HCT116 (cell line): Measurements from ENCODE around the gene EVI5. TPM values are rescaled to one million over a fixed set of nuclear protein-coding genes. Genes with fewer than 3 reads are reported as not detected.

Experiments
- ATAC-seq: fragments of 200-7000 bp; cut with Tn5 transposase; 2 replicates; pipeline ENCODE4 v1.9.1; 2020; ENCODE audit warnings: mild to moderate bottlenecking, moderate library complexity
- BruUV-seq: library from RNA; stranded (reverse); fragments of 400-500 nt; replicated peaks from 2 replicates; lab custom pipeline; 2021; lab: Mats Ljungman, UMichigan
- CTCF ChIA-PET: fragments of 300-600 bp; sonication (Branson Sonifier 250); formaldehyde crosslinking; loops from one replicate; lab custom pipeline; 2021; ENCODE audit warnings: antibody characterized with exemption; lab: Charles Lee
- POLR2A ChIA-PET: fragments of 300-600, 350-600 bp; sonication (Branson Sonifier 250); formaldehyde crosslinking; loops from one replicate; lab custom pipeline; 2021; ENCODE audit warnings: antibody characterized with exemption; lab: Charles Lee
- RAD21 ChIA-PET, 2 experiments: fragments of 300-600 bp; sonication (Branson Sonifier 250); formaldehyde crosslinking; loops; one replicate each; lab custom pipeline; 2023; ENCODE audit warnings: low total read pairs in 2 of 2; ENCODE audit not compliant: uncharacterized antibody in 2 of 2, unreplicated experiment in 2 of 2, low non-redundant PET in 1 of 2; lab: Charles Lee
- DNase-seq: peaks from one replicate; pipeline ENCODE4 v3.0.0-alpha.2; 2010; ENCODE audit warnings: low read depth, low spot score
- H2AFZ ChIP-seq: fragments of 200-600 bp; shearing (Covaris generic), sonication (generic); 2 replicates; pipeline ENCODE4 v1.6.1; 2017; ENCODE audit warnings: low read depth, mixed run types, mixed read lengths, antibody characterized with exemption, low read length; ENCODE audit not compliant: poor library complexity, severe bottlenecking
- H3K27ac ChIP-seq: 2 replicates; pipeline ENCODE4 v1.5.1; 2012; ENCODE audit warnings: low read depth, low read length
- H3K27me3 ChIP-seq: fragments of 200-600 bp; sonication (generic); 2 replicates; pipeline ENCODE4 v1.6.1; 2016; ENCODE audit warnings: mixed run types, low read length, mixed read lengths; ENCODE audit not compliant: insufficient read depth
- H3K36me3 ChIP-seq, 2 experiments: fragments of 200-500 bp in 1 of 2; fragments of 200-600 bp in 1 of 2; sonication (Bioruptor generic) in 1 of 2; sonication (generic) in 1 of 2; 2 replicates each; pipeline versions ENCODE4 v1.5.1 to v1.6.1; 2014 to 2016; ENCODE audit warnings: low read length in 2 of 2, inconsistent platforms in 1 of 2, mixed read lengths in 1 of 2, mixed run types in 1 of 2; ENCODE audit not compliant: insufficient read depth in 2 of 2, control insufficient read depth in 1 of 2
- H3K4me1 ChIP-seq, 2 experiments: fragments of 200-600 bp in 1 of 2; sonication (generic) in 1 of 2; 2 replicates each; pipeline versions ENCODE4 v1.5.1 to v1.6.1; 2012 to 2017; ENCODE audit warnings: low read length in 2 of 2, inconsistent platforms in 1 of 2, mild to moderate bottlenecking in 1 of 2, mixed read lengths in 1 of 2, mixed run types in 1 of 2, moderate library complexity in 1 of 2; ENCODE audit not compliant: insufficient read depth in 2 of 2, control insufficient read depth in 1 of 2
- H3K4me2 ChIP-seq: fragments of 200-600 bp; sonication (generic); 2 replicates; pipeline ENCODE4 v1.6.1; 2017; ENCODE audit warnings: mixed run types, low read length, mixed read lengths
- H3K4me3 ChIP-seq, 2 experiments: fragments of 200-600 bp in 1 of 2; sonication (generic) in 1 of 2; replicated peaks in 1 of 2; 2 replicates each; pipeline ENCODE4 v1.5.1; 2011 to 2016; ENCODE audit warnings: low read length in 2 of 2, control low read depth in 1 of 2, low read depth in 1 of 2, mild to moderate bottlenecking in 1 of 2, mixed read lengths in 1 of 2, mixed run types in 1 of 2
- H3K79me2 ChIP-seq: fragments of 200-600 bp; sonication (generic); 2 replicates; pipeline ENCODE4 v1.6.1; 2017; ENCODE audit warnings: mild to moderate bottlenecking, mixed run types, low read length, moderate library complexity, mixed read lengths; ENCODE audit not compliant: insufficient read depth
- H3K9ac ChIP-seq: fragments of 200-600 bp; sonication (generic); 2 replicates; pipeline ENCODE4 v1.6.1; 2016; ENCODE audit warnings: low read length, mixed read lengths
- H3K9me2 ChIP-seq: fragments of 200-600 bp; sonication (generic), shearing (Covaris generic); 2 replicates; pipeline ENCODE4 v1.6.1; 2017; ENCODE audit warnings: mixed run types, mild to moderate bottlenecking, moderate library complexity; ENCODE audit not compliant: insufficient read depth
- H3K9me3 ChIP-seq, 2 experiments: fragments of 200-500 bp in 1 of 2; fragments of 200-600 bp in 1 of 2; sonication (Bioruptor generic) in 1 of 2; sonication (generic) in 1 of 2; 2 replicates each; pipeline ENCODE4 v1.6.1; 2014 to 2017; ENCODE audit warnings: low read length in 2 of 2, mixed read lengths in 2 of 2, inconsistent platforms in 1 of 2, low read depth in 1 of 2, mild to moderate bottlenecking in 1 of 2, mixed run types in 1 of 2, moderate library complexity in 1 of 2; ENCODE audit not compliant: control insufficient read depth in 1 of 2, insufficient read depth in 1 of 2
- H4K20me1 ChIP-seq: fragments of 200-600 bp; sonication (generic), shearing (Covaris generic); 2 replicates; pipeline ENCODE4 v1.6.1; 2017; ENCODE audit warnings: mixed run types, mild to moderate bottlenecking, moderate library complexity; ENCODE audit not compliant: insufficient read depth
- CBX3 ChIP-seq: IDR thresholded peaks from 2 replicates; pipeline ENCODE4 v1.6.1; 2012; ENCODE audit warnings: low read depth
- CEBPB ChIP-seq: IDR thresholded peaks from 2 replicates; pipeline ENCODE4 v1.6.1; 2012; ENCODE audit warnings: low read depth
- CTCF ChIP-seq, 3 experiments: fragments of 200-600 bp in 1 of 3; sonication (generic) in 1 of 3; IDR thresholded peaks in 2 of 3; conservative IDR thresholded peaks in 1 of 3; 2 replicates each; pipeline ENCODE4 v1.5.1; 2012 to 2017; ENCODE audit warnings: low read depth in 2 of 3, low read length in 2 of 3, antibody characterized with exemption in 1 of 3, borderline replicate concordance in 1 of 3, control low read depth in 1 of 3, mild to moderate bottlenecking in 1 of 3, mixed read lengths in 1 of 3, mixed run types in 1 of 3, moderate library complexity in 1 of 3; ENCODE audit not compliant: insufficient read depth in 1 of 3
- EGR1 ChIP-seq: IDR thresholded peaks from 2 replicates; pipeline ENCODE4 v1.6.1; 2012; ENCODE audit warnings: low read depth
- ELF1 ChIP-seq: IDR thresholded peaks from 2 replicates; pipeline ENCODE4 v1.6.1; 2012; ENCODE audit warnings: low read depth, borderline replicate concordance
- EZH2 ChIP-seq: fragments of 200-600 bp; sonication (generic); IDR thresholded peaks from 2 replicates; pipeline ENCODE4 v1.6.1; 2017; ENCODE audit warnings: antibody characterized with exemption, mixed run types
- EZH2phosphoT487 ChIP-seq: fragments of 200-600 bp; IDR thresholded peaks from 2 replicates; pipeline ENCODE4 v1.6.1; 2018; ENCODE audit warnings: antibody characterized with exemption, borderline replicate concordance
- FOSL1 ChIP-seq: IDR thresholded peaks from 2 replicates; pipeline ENCODE4 v1.6.1; 2012; ENCODE audit warnings: low read depth
- JUND ChIP-seq: IDR thresholded peaks from 2 replicates; pipeline ENCODE4 v1.6.1; 2012
- MAX ChIP-seq: IDR thresholded peaks from 2 replicates; pipeline ENCODE4 v1.6.1; 2012
- POLR2AphosphoS5 ChIP-seq: IDR thresholded peaks from 2 replicates; pipeline ENCODE4 v1.6.1; 2011; ENCODE audit warnings: mild to moderate bottlenecking, low read depth, low read length, moderate library complexity
- SIN3A ChIP-seq: IDR thresholded peaks from 2 replicates; pipeline ENCODE4 v1.6.1; 2012; ENCODE audit warnings: low read depth
- SP1 ChIP-seq: IDR thresholded peaks from 2 replicates; pipeline ENCODE4 v1.6.1; 2012; ENCODE audit warnings: low read depth
- SRF ChIP-seq: IDR thresholded peaks from 2 replicates; pipeline ENCODE4 v1.6.1; 2012; ENCODE audit warnings: low read depth
- YY1 ChIP-seq: IDR thresholded peaks from 2 replicates; pipeline ENCODE4 v1.6.1; 2011; ENCODE audit warnings: low read length, low read depth, moderate library complexity, mild to moderate bottlenecking; ENCODE audit not compliant: insufficient replicate concordance; ENCODE audit errors: extremely low read depth
- ZFX ChIP-seq: fragments of 450-650 bp; IDR thresholded peaks from 2 replicates; pipeline ENCODE4 v1.6.1; 2017
- intact Hi-C: fragments of 100-400 bp; cut with micrococcal nuclease; formaldehyde crosslinking; loops from 2 replicates; pipeline ENCODE4 v1.10.0; 2022
- total RNA-seq: library from RNA; stranded (reverse); gene quantifications from one replicate; pipeline ENCODE4 v1.2.1, GENCODE V29; 2021; ENCODE audit not compliant: unreplicated experiment
- TF ChIP-seq, protein P1 (sequence below): IDR thresholded peaks from 2 replicates; pipeline ENCODE4 v1.6.1; 2011; ENCODE audit warnings: mild to moderate bottlenecking, low read length, moderate library complexity; ENCODE audit not compliant: insufficient replicate concordance; ENCODE audit errors: extremely low read depth
- TF ChIP-seq, protein P2 (sequence below): IDR thresholded peaks from 2 replicates; pipeline ENCODE4 v1.6.1; 2012
- TF ChIP-seq, protein P3 (sequence below): IDR thresholded peaks from 2 replicates; pipeline ENCODE4 v1.6.1; 2012; ENCODE audit warnings: low read depth

The EVI5 gene
- total RNA-seq, 1 experiment from 2014 or later: 21.8 TPM

GRCh38 chr1:92481599-92481925 lies 303.3 kb downstream of the EVI5 start:
- ChIA-PET RAD21 (no interaction called here), CTCF (no interaction called here), POLR2A (no interaction called here)
- TF ChIP-seq, protein P1, sequence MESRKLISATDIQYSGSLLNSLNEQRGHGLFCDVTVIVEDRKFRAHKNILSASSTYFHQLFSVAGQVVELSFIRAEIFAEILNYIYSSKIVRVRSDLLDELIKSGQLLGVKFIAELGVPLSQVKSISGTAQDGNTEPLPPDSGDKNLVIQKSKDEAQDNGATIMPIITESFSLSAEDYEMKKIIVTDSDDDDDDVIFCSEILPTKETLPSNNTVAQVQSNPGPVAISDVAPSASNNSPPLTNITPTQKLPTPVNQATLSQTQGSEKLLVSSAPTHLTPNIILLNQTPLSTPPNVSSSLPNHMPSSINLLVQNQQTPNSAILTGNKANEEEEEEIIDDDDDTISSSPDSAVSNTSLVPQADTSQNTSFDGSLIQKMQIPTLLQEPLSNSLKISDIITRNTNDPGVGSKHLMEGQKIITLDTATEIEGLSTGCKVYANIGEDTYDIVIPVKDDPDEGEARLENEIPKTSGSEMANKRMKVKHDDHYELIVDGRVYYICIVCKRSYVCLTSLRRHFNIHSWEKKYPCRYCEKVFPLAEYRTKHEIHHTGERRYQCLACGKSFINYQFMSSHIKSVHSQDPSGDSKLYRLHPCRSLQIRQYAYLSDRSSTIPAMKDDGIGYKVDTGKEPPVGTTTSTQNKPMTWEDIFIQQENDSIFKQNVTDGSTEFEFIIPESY: no peak
- TF ChIP-seq EZH2phosphoT487 (no peak), YY1 (no peak), MAX (no peak), SIN3A (no peak), FOSL1 (no peak), ZFX (no peak), EGR1 (no peak), SP1 (no peak), EZH2 (no peak), ELF1 (no peak), CTCF (IDR thresholded peaks at IDR 0.05 in 2 of 3, conservative IDR thresholded peaks at IDR 0.05 in 1 of 3; ENCODE audit: borderline replicate concordance in 1 of 3, insufficient read depth in 1 of 3, low read depth in 2 of 3, low read length in 2 of 3) (no peak), CEBPB (no peak), SRF (no peak), CBX3 (no peak), JUND (no peak), POLR2AphosphoS5 (no peak)
- TF ChIP-seq, protein P2, sequence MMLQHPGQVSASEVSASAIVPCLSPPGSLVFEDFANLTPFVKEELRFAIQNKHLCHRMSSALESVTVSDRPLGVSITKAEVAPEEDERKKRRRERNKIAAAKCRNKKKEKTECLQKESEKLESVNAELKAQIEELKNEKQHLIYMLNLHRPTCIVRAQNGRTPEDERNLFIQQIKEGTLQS: no peak
- TF ChIP-seq, protein P3, sequence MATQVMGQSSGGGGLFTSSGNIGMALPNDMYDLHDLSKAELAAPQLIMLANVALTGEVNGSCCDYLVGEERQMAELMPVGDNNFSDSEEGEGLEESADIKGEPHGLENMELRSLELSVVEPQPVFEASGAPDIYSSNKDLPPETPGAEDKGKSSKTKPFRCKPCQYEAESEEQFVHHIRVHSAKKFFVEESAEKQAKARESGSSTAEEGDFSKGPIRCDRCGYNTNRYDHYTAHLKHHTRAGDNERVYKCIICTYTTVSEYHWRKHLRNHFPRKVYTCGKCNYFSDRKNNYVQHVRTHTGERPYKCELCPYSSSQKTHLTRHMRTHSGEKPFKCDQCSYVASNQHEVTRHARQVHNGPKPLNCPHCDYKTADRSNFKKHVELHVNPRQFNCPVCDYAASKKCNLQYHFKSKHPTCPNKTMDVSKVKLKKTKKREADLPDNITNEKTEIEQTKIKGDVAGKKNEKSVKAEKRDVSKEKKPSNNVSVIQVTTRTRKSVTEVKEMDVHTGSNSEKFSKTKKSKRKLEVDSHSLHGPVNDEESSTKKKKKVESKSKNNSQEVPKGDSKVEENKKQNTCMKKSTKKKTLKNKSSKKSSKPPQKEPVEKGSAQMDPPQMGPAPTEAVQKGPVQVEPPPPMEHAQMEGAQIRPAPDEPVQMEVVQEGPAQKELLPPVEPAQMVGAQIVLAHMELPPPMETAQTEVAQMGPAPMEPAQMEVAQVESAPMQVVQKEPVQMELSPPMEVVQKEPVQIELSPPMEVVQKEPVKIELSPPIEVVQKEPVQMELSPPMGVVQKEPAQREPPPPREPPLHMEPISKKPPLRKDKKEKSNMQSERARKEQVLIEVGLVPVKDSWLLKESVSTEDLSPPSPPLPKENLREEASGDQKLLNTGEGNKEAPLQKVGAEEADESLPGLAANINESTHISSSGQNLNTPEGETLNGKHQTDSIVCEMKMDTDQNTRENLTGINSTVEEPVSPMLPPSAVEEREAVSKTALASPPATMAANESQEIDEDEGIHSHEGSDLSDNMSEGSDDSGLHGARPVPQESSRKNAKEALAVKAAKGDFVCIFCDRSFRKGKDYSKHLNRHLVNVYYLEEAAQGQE: no peak
- Histone ChIP-seq H3K27me3 (no peaks in the 10 kb centered on the region), H3K4me1 (peaks cover 7 to 12% of the 10 kb centered on the region in 2 experiments), H3K9me3 (no peaks in the 10 kb centered on the region), H2AFZ (no peak overlapping the region), H3K36me3 (no peaks in the 10 kb centered on the region), H3K4me2 (no peak overlapping the region), H3K9me2 (no peaks in the 10 kb centered on the region), H3K9ac (no peak overlapping the region), H3K4me3 (no peak overlapping the region), H4K20me1 (no peaks in the 10 kb centered on the region), H3K79me2 (no peaks in the 10 kb centered on the region), H3K27ac (no peak overlapping the region)
- BruUV-seq: no TSS peak
- DNase-seq (no peak), ATAC-seq (no peak)
- intact Hi-C loops: no loop called here
